Neural progenitor cell (in vitro differentiated cells): ENCODE results near the gene EPN2. TPM values are rescaled to one million over a fixed set of nuclear protein-coding genes. Genes with fewer than 3 reads are reported as not detected.

Source experiments
- DNase-seq: peaks from one replicate; pipeline ENCODE4 v3.0.0-alpha.2; 2016; ENCODE audit warnings: low spot score
- H2AFZ ChIP-seq: fragments of 200-600 bp; sonication (generic); replicated peaks from 2 replicates; pipeline ENCODE4 v1.6.1; 2016; ENCODE audit warnings: antibody characterized with exemption
- H3F3A ChIP-seq: fragments of 200-600 bp; sonication (generic); 2 replicates; pipeline ENCODE4 v1.6.1; 2016; ENCODE audit warnings: antibody characterized with exemption, low read depth
- H3K27ac ChIP-seq: fragments of 200-600 bp; sonication (generic); 2 replicates; pipeline ENCODE4 v1.5.1; 2016; ENCODE audit warnings: mild to moderate bottlenecking
- H3K27me3 ChIP-seq: fragments of 200-600 bp; sonication (generic); 2 replicates; pipeline ENCODE4 v1.6.1; 2016; ENCODE audit warnings: mild to moderate bottlenecking, moderate library complexity
- H3K36me3 ChIP-seq: fragments of 200-600 bp; sonication (generic); 2 replicates; pipeline ENCODE4 v1.5.1; 2016
- H3K4me1 ChIP-seq: fragments of 200-600 bp; sonication (generic); 2 replicates; pipeline ENCODE4 v1.6.1; 2016; ENCODE audit warnings: mixed run types
- H3K4me2 ChIP-seq: fragments of 200-600 bp; sonication (generic); 2 replicates; pipeline ENCODE4 v1.6.1; 2016
- H3K4me3 ChIP-seq: fragments of 200-600 bp; sonication (generic); 2 replicates; pipeline ENCODE4 v1.5.1; 2016
- H3K79me2 ChIP-seq: fragments of 200-600 bp; sonication (generic); 2 replicates; pipeline ENCODE4 v1.6.1; 2016; ENCODE audit warnings: low read depth
- H3K9ac ChIP-seq: fragments of 200-600 bp; sonication (generic); 2 replicates; pipeline ENCODE4 v1.6.1; 2016
- H3K9me3 ChIP-seq: fragments of 200-600 bp; sonication (generic); 2 replicates; pipeline ENCODE4 v1.5.1; 2016; ENCODE audit warnings: low read depth
- H4K20me1 ChIP-seq: fragments of 200-600 bp; sonication (generic); 2 replicates; pipeline ENCODE4 v1.6.1; 2016; ENCODE audit warnings: low read depth
- H3K27ac Mint-ChIP-seq: 3 replicates; pipeline ENCODE4 v1.8.0; 2021; ENCODE audit warnings: mixed read lengths
- H3K27me3 Mint-ChIP-seq: 2 replicates; pipeline ENCODE4 v1.8.0; 2022; ENCODE audit warnings: low read depth, mild to moderate bottlenecking, inconsistent platforms, moderate library complexity, mixed read lengths; ENCODE audit not compliant: insufficient read depth
- H3K36me3 Mint-ChIP-seq: 3 replicates; pipeline ENCODE4 v1.8.0; 2021; ENCODE audit warnings: mixed read lengths
- H3K4me1 Mint-ChIP-seq: 3 replicates; pipeline ENCODE4 v1.8.0; 2021; ENCODE audit warnings: mixed read lengths
- H3K4me3 Mint-ChIP-seq: 3 replicates; pipeline ENCODE4 v1.8.0; 2021; ENCODE audit warnings: mild to moderate bottlenecking, moderate library complexity, mixed read lengths
- H3K9me3 Mint-ChIP-seq: 3 replicates; pipeline ENCODE4 v1.8.0; 2020; ENCODE audit warnings: mixed read lengths
- CTCF ChIP-seq: fragments of 200-600 bp; sonication (generic); IDR thresholded peaks from 2 replicates; pipeline ENCODE4 v1.5.1; 2017; ENCODE audit warnings: antibody characterized with exemption, mild to moderate bottlenecking
- EZH2 ChIP-seq: fragments of 200-600 bp; sonication (generic); IDR thresholded peaks from 2 replicates; pipeline ENCODE4 v1.6.1; 2017; ENCODE audit warnings: antibody characterized with exemption, mild to moderate bottlenecking, moderate library complexity
- EZH2phosphoT487 ChIP-seq: fragments of 200-600 bp; sonication (generic); IDR thresholded peaks from 2 replicates; pipeline ENCODE4 v1.6.1; 2017; ENCODE audit warnings: antibody characterized with exemption
- total RNA-seq: library from RNA; depleted of rRNA; stranded (reverse); fragments of >200 nt; gene quantifications from 2 replicates; pipeline ENCODE4 v1.2.3, GENCODE V29; 2015; ENCODE audit warnings: low replicate concordance

EPN2 gene
- total RNA-seq, 1 donor from 2014 or later: 30.5 TPM

DNA sequence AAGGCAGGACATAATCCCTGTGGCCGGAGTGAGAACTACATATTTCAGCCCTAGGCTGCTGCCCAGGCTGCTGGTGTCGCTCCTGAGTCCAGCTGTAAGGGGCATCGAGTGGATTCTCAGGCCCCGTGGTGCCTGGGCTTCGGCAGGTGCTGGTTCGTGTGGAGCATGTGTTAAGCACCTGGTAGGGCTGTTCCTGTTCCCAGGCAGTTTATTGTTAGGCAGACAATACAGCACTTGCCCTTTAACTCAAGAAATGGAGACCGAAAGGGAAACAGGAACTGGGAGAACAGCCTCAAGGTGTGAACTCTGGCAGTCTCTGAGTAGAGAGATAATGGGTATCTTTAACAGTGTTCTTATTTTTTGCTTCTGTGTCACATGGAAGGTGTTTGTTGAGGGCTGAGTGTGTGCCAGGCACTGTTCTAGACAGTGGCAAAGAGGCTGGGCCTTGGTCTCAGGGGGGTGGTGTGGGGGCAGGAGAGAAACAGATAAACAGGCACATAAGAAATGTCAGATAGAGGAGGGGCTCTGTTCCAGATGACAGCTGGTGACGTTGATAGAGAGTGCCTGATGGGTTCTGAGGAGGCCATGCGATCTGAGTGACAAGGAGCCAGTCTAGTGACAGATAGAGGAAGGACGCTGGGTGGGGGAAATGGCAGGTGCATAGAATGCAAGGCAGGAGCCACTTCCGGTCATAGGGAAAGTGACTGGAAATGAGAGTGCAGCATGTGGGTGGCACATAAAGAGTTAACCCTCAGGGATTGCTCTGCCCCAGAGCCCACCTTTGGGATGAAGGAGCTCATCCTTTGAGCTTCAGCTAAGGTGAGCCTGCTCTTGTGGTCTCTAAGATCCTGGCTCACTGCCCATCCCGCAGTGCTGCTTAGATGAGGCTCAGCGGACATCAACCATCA, 33.8 kb downstream of the EPN2 start:
- H3K36me3 ChIP-seq: no peaks in the 10 kb centered on the region
- H3F3A ChIP-seq: no peaks in the 10 kb centered on the region
- peaks cover 60% of the 10 kb centered on the region for H3K79me2 ChIP-seq
- Mint-ChIP-seq H3K27ac (peak overlapping the region; percentile 78), H3K4me1 (peaks cover 41% of the 10 kb centered on the region), H3K27me3 (peaks cover 2% of the 10 kb centered on the region), H3K4me3 (no peak overlapping the region), H3K36me3 (peaks cover 21% of the 10 kb centered on the region), H3K9me3 (no peaks in the 10 kb centered on the region)
- peaks cover 26% of the 10 kb centered on the region for H3K4me1 ChIP-seq
- no peaks in the 10 kb centered on the region for H3K27me3 ChIP-seq
- no peaks in the 10 kb centered on the region for H3K9me3 ChIP-seq
- H3K4me3 ChIP-seq: no peak overlapping the region
- H3K4me2 ChIP-seq: no peak overlapping the region
- TF ChIP-seq EZH2 (no peak), CTCF (no peak)
- peaks cover 71% of the 10 kb centered on the region for H4K20me1 ChIP-seq
- no peak overlapping the region for H3K9ac ChIP-seq
- DNase-seq: peak; percentile 35
- H2AFZ ChIP-seq: no peak overlapping the region
- H3K27ac ChIP-seq: no peak overlapping the region

GRCh38 chr17:19271780-19272357, 34.7 kb downstream of the EPN2 start:
- no peaks in the 10 kb centered on the region for H3K9me3 Mint-ChIP-seq
- no peaks in the 10 kb centered on the region for H3K9me3 ChIP-seq
- peaks cover 26% of the 10 kb centered on the region for H3K4me1 ChIP-seq
- H3K4me1 Mint-ChIP-seq: peaks cover 39% of the 10 kb centered on the region
- H3F3A ChIP-seq: no peaks in the 10 kb centered on the region
- peaks cover 23% of the 10 kb centered on the region for H3K36me3 Mint-ChIP-seq
- no peak for TF ChIP-seq EZH2
- no peak for TF ChIP-seq CTCF
- TF ChIP-seq EZH2phosphoT487: no peak
- H2AFZ ChIP-seq: no peak overlapping the region
- H3K4me3 ChIP-seq: no peak overlapping the region
- no peak overlapping the region for H3K4me3 Mint-ChIP-seq
- no peak for DNase-seq
- H3K79me2 ChIP-seq: peaks cover 67% of the 10 kb centered on the region
- H3K27ac Mint-ChIP-seq: peak overlapping the region; percentile 50
- H3K27ac ChIP-seq: no peak overlapping the region
- peaks cover 2% of the 10 kb centered on the region for H3K27me3 Mint-ChIP-seq
- H4K20me1 ChIP-seq: peaks cover 64% of the 10 kb centered on the region
- H3K36me3 ChIP-seq: no peaks in the 10 kb centered on the region
- H3K4me2 ChIP-seq: no peak overlapping the region
- H3K9ac ChIP-seq: no peak overlapping the region
- H3K27me3 ChIP-seq: no peaks in the 10 kb centered on the region

DNA sequence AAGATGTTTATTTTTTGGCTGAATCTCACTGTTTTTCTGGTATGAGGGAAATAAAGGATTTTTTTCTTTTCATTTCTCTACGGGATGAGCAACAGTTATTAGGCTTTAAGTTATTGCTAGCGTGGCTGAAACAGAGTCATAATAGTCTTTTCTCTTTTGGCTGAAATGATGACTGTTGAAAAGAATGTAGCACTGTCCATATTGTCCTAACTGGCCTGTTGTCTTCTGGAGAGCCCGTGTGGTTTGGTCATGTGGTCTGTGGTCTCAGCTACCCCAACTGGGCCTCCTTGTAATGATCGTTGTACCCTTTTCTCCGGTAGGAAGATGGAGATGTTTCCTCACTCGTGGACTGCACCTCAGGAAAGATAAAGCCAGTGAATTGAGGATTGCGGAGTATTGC, 36.6 kb downstream of the EPN2 start:
- no peak overlapping the region for H3K4me2 ChIP-seq
- H3K4me3 ChIP-seq: no peak overlapping the region
- peaks cover 65% of the 10 kb centered on the region for H3K79me2 ChIP-seq
- H2AFZ ChIP-seq: no peak overlapping the region
- Mint-ChIP-seq H3K36me3 (peaks cover 26% of the 10 kb centered on the region), H3K27ac (no peak overlapping the region), H3K4me1 (peaks cover 36% of the 10 kb centered on the region), H3K4me3 (no peak overlapping the region), H3K9me3 (no peaks in the 10 kb centered on the region), H3K27me3 (peaks cover 2% of the 10 kb centered on the region)
- DNase-seq: no peak
- H3F3A ChIP-seq: no peaks in the 10 kb centered on the region
- no peaks in the 10 kb centered on the region for H3K36me3 ChIP-seq
- TF ChIP-seq EZH2 (no peak), EZH2phosphoT487 (no peak), CTCF (no peak)
- no peak overlapping the region for H3K27ac ChIP-seq
- no peaks in the 10 kb centered on the region for H3K27me3 ChIP-seq
- peaks cover 26% of the 10 kb centered on the region for H3K4me1 ChIP-seq
- H3K9me3 ChIP-seq: no peaks in the 10 kb centered on the region
- H3K9ac ChIP-seq: no peak overlapping the region
- H4K20me1 ChIP-seq: peaks cover 45% of the 10 kb centered on the region
